ENCODE data around the gene PIGU. TPM values are rescaled to one million over a fixed set of nuclear protein-coding genes. Genes with fewer than 3 reads are reported as not detected.

Gene PIGU
- total and polyA plus RNA-seq, 2 donors (not counting 1 experiment from before 2014, with no cell fraction given): 6.4 to 42.6 TPM

DNA sequence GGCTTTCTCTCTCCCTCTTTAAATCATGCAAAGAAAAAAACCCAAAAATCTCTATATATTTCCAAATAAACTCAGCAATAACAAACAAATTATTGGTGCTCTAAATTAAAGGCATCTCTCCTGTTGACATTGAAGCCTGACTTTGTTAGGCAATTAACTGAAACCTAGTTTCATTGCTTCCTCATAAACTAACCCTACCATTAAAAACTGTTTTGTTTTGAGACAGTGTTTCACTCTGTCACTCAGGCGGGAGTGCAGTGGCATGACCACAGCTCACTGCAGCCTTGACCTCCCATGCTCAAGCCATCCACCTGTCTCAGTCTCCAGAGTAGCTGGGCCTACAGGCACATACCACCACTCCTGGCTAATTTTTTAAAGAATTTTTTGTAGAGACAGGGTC is 34.9 kb downstream of the PIGU start:
- no peaks in the 10 kb centered on the region for H3K79me2 ChIP-seq (ENCODE audit: control insufficient read depth, insufficient read depth, low read length)
- no peak overlapping the region for H3K4me3 ChIP-seq (replicated peaks in 1 of 4; ENCODE audit: control extremely low read depth in 1 of 4, insufficient read depth in 1 of 4, low read depth in 3 of 4, low read length in 4 of 4)
- no peak for DNase-seq (ENCODE audit: low read depth in 2 of 2)

DNA sequence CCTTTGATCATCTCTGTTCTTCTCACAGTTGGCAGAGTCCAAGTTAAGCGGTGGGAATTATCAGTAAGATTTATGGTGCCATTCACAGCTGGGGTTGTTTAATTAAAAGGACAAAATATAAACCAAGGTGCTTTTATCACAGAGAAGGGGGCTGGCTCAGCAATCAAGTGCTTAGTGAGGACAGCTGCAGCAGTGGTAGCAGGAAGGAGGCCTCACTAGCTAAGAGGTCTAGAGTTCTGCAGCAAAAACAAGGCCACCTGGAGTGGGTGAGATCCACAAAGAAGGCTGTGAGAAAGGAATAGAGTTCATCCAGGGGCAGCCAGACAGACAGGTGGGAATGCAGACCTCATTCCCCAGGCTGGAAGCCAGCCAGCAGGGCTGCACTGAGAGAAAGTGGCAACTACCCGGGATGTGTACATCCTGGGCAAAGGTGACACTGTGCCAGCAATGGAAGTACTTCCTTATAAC is 37.1 kb downstream of the PIGU start:
- H3K9ac ChIP-seq (ENCODE audit: insufficient read depth, low read length): no peak overlapping the region
- H3K4me3 ChIP-seq (replicated peaks in 1 of 4; ENCODE audit: control extremely low read depth in 1 of 4, insufficient read depth in 1 of 4, low read depth in 3 of 4, low read length in 4 of 4): no peak overlapping the region

More for the DNA sequence above, 34.9 kb downstream of the PIGU start:
- peaks cover 6% of the 10 kb centered on the region for H3K4me1 ChIP-seq (ENCODE audit: control insufficient read depth, extremely low read depth, insufficient read depth, low read length)
- no peaks in the 10 kb centered on the region for H4K20me1 ChIP-seq (ENCODE audit: control insufficient read depth, extremely low read depth, insufficient read depth, low read length)
- H2AFZ ChIP-seq (ENCODE audit: low read length): no peak overlapping the region
- TF ChIP-seq, protein P1, sequence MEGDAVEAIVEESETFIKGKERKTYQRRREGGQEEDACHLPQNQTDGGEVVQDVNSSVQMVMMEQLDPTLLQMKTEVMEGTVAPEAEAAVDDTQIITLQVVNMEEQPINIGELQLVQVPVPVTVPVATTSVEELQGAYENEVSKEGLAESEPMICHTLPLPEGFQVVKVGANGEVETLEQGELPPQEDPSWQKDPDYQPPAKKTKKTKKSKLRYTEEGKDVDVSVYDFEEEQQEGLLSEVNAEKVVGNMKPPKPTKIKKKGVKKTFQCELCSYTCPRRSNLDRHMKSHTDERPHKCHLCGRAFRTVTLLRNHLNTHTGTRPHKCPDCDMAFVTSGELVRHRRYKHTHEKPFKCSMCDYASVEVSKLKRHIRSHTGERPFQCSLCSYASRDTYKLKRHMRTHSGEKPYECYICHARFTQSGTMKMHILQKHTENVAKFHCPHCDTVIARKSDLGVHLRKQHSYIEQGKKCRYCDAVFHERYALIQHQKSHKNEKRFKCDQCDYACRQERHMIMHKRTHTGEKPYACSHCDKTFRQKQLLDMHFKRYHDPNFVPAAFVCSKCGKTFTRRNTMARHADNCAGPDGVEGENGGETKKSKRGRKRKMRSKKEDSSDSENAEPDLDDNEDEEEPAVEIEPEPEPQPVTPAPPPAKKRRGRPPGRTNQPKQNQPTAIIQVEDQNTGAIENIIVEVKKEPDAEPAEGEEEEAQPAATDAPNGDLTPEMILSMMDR (conservative IDR thresholded peaks at IDR 0.05 in 1 of 2, IDR thresholded peaks at IDR 0.05 in 1 of 2; ENCODE audit: low read depth in 1 of 2, low read length in 2 of 2): no peak
- no peak for TF ChIP-seq EZH2 (IDR thresholded peaks at IDR 0.05; ENCODE audit: low read length, missing control alignments)
- no peaks in the 10 kb centered on the region for H3K9me3 ChIP-seq (ENCODE audit: control insufficient read depth, insufficient read depth, low read depth, low read length)
- H3K27me3 ChIP-seq (ENCODE audit: control insufficient read depth, insufficient read depth, low read length): no peaks in the 10 kb centered on the region
- no peak overlapping the region for H3K9ac ChIP-seq (ENCODE audit: insufficient read depth, low read length)
- no peak overlapping the region for H3K27ac ChIP-seq (ENCODE audit: insufficient read depth, low read length)
- no peak overlapping the region for H3K4me2 ChIP-seq (ENCODE audit: extremely low read depth, insufficient read depth, low read length)
- no peaks in the 10 kb centered on the region for H3K36me3 ChIP-seq (ENCODE audit: control insufficient read depth, insufficient read depth, low read length)

DNA sequence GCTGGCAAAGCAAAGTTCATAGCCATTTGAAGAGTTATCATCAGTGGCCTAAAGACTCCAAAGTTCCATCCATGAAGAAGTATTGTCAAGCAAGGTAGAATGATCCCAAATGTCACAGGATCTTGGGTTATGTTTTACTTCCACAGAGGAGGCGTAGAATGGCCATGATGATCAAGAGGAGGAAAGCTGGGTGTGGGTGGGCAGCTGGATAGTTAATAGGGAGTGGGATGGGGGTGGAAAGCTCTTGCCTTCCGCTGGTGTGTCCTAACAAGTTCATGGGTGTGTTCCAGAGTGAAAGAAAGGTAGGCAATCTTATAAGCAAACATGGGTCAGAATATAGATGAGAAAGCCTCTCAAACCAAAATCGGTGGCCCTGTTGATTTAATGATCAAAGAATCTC is 38.4 kb downstream of the PIGU start:
- Histone ChIP-seq H3K9ac (ENCODE audit: insufficient read depth, low read length) (no peak overlapping the region), H3K79me2 (ENCODE audit: control insufficient read depth, insufficient read depth, low read length) (no peaks in the 10 kb centered on the region), H3K4me3 (replicated peaks in 1 of 4; ENCODE audit: control extremely low read depth in 1 of 4, insufficient read depth in 1 of 4, low read depth in 3 of 4, low read length in 4 of 4) (no peak overlapping the region), H3K27ac (ENCODE audit: insufficient read depth, low read length) (no peak overlapping the region), H4K20me1 (ENCODE audit: control insufficient read depth, extremely low read depth, insufficient read depth, low read length) (no peaks in the 10 kb centered on the region), H2AFZ (ENCODE audit: low read length) (no peak overlapping the region), H3K9me3 (ENCODE audit: control insufficient read depth, insufficient read depth, low read depth, low read length) (no peaks in the 10 kb centered on the region), H3K4me1 (ENCODE audit: control insufficient read depth, extremely low read depth, insufficient read depth, low read length) (peaks cover 4% of the 10 kb centered on the region), H3K4me2 (ENCODE audit: extremely low read depth, insufficient read depth, low read length) (no peak overlapping the region), H3K36me3 (ENCODE audit: control insufficient read depth, insufficient read depth, low read length) (no peaks in the 10 kb centered on the region), H3K27me3 (ENCODE audit: control insufficient read depth, insufficient read depth, low read length) (no peaks in the 10 kb centered on the region)
- DNase-seq (ENCODE audit: low read depth in 2 of 2): no peak
- TF ChIP-seq, protein P1 (conservative IDR thresholded peaks at IDR 0.05 in 1 of 2, IDR thresholded peaks at IDR 0.05 in 1 of 2; ENCODE audit: low read depth in 1 of 2, low read length in 2 of 2): no peak
- no peak for TF ChIP-seq EZH2 (IDR thresholded peaks at IDR 0.05; ENCODE audit: low read length, missing control alignments)

More for the DNA sequence above, 37.1 kb downstream of the PIGU start:
- no peak overlapping the region for H3K4me2 ChIP-seq (ENCODE audit: extremely low read depth, insufficient read depth, low read length)
- no peaks in the 10 kb centered on the region for H3K27me3 ChIP-seq (ENCODE audit: control insufficient read depth, insufficient read depth, low read length)
- H4K20me1 ChIP-seq (ENCODE audit: control insufficient read depth, extremely low read depth, insufficient read depth, low read length): no peaks in the 10 kb centered on the region
- TF ChIP-seq EZH2 (IDR thresholded peaks at IDR 0.05; ENCODE audit: low read length, missing control alignments): no peak
- TF ChIP-seq, protein P1 (conservative IDR thresholded peaks at IDR 0.05 in 1 of 2, IDR thresholded peaks at IDR 0.05 in 1 of 2; ENCODE audit: low read depth in 1 of 2, low read length in 2 of 2): no peak
- no peaks in the 10 kb centered on the region for H3K79me2 ChIP-seq (ENCODE audit: control insufficient read depth, insufficient read depth, low read length)
- H3K36me3 ChIP-seq (ENCODE audit: control insufficient read depth, insufficient read depth, low read length): no peaks in the 10 kb centered on the region
- no peak overlapping the region for H3K27ac ChIP-seq (ENCODE audit: insufficient read depth, low read length)
- no peaks in the 10 kb centered on the region for H3K9me3 ChIP-seq (ENCODE audit: control insufficient read depth, insufficient read depth, low read depth, low read length)
- peaks cover 6% of the 10 kb centered on the region for H3K4me1 ChIP-seq (ENCODE audit: control insufficient read depth, extremely low read depth, insufficient read depth, low read length)
- H2AFZ ChIP-seq (ENCODE audit: low read length): no peak overlapping the region
- DNase-seq (ENCODE audit: low read depth in 2 of 2): no peak
